ENCODE measurements around the gene SKOR1. TPM values are rescaled to one million over a fixed set of nuclear protein-coding genes. Genes with fewer than 3 reads are reported as not detected.

Gene SKOR1
- 1.1 and 1.5 TPM in 2 replicates for total RNA-seq (2014; rRNA removed; shearing (Covaris generic))
- total RNA-seq (2022) = 1.0 and 1.6 TPM in 2 replicates
- Bru-seq, nascent RNA = percentile 39 among the genes with signal in this experiment
- percentile 33 among the genes with signal in this experiment for BruChase-seq, experiment 1, labeled RNA remaining after a 6-hour chase
- percentile 32 among the genes with signal in this experiment for BruChase-seq, experiment 2, labeled RNA remaining after a 2-hour chase
- long read RNA-seq, partial matches to known transcripts = 0 of 1 reads
- long read RNA-seq, other reads (novel, unspliced or antisense) = 1 of 1 reads

DNA sequence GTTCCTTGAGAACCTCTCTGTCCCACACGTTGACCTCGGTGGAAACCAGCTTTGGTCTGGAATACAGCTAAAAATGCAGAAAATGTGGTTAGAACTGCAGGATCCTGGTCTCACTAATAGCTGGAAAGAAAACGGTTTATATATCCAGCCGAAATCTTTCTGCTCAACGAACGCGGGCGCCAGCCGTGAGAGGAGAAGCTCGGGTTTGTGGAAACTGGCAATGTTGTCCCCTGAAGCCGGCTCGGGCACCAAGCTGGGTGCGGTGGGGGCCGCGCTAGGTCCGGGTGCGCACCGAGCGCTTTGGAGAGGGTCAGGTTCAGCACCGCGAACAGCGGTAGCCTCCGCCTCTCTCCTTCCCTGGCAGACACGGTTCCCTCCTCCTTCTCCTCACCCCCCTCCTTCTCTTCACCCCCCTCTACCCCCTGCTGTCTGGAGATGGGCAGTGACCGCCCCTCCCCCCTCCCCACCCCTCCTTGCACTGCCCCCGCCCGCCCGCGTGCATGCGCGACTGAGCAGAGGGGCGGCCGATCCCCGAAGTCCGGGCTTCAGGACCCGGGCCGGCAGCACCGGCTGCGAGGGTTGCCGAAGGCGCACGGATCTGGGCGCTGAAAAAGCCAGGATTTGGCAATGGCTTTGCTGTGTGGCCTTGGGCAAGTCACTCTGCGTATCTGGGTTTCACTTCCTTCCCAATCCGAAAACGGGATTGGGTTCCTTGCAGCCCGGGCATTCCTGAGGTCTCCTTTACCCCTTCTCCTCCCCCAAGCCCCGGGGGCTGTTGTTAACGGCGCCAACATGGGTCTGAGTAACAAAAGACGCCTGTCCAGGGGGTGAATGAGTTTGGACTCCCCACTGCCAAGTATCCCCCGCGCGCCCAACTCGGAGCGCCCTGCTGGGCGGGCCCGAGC lies at the start of gene SKOR1:
SKOR1 (plus strand) TSS at position 534 of the 905 bp plus-strand sequence; CDS start at position 628, 94 bp downstream.
- peak within 1 kb of the TSS; percentile 84; the same call in 1 of the 2 replicates for H3K4me2 ChIP-seq (ENCODE audit: low read length)
- ChIA-PET CTCF (ENCODE audit: unreplicated experiment) (no interaction called here), POLR2A (interaction anchor here (1.0 to 1.4 kb wide), 2 partner anchors 13 to 41 kb away, joined by 3 read pairs; no protein-coding TSS in a partner anchor)
- no peak within 1 kb of the TSS for H2AFZ ChIP-seq (ENCODE audit: low read length)
- H3K9me3 ChIP-seq (ENCODE audit: low read length) = no peaks in the 10 kb centered on the region
- no peak within 1 kb of the TSS for H3K4me3 ChIP-seq (ENCODE audit: low read depth, low read length, poor library complexity, severe bottlenecking)
- no peaks in the 10 kb centered on the region for H3K9me2 ChIP-seq (ENCODE audit: insufficient read depth, low read length)
- BruUV-seq (replicated peaks) = no TSS peak
- TF ChIP-seq EZH2phosphoT487 (IDR thresholded peaks at IDR 0.05; ENCODE audit: borderline replicate concordance, low read depth, low read length) (no peak; the same call in 1 of the 2 replicates), CTCF (conservative IDR thresholded peaks at IDR 0.05; ENCODE audit: low read length) (no peak)
- no peaks in the 10 kb centered on the region for H4K20me1 ChIP-seq (ENCODE audit: insufficient read depth, low read length)
- no peaks in the 10 kb centered on the region for H3K36me3 ChIP-seq (ENCODE audit: insufficient read depth, low read length)
- intact Hi-C loops (cut with micrococcal nuclease; ENCODE audit: unreplicated experiment) = no loop called here
- H3K27ac ChIP-seq (ENCODE audit: low read depth, low read length, poor library complexity, severe bottlenecking) = no peak within 1 kb of the TSS
- no peaks in the 10 kb centered on the region for H3K79me2 ChIP-seq (ENCODE audit: insufficient read depth, low read depth, low read length)
- no peak for DNase-seq (ENCODE audit: low spot score)
- H3K4me1 ChIP-seq (ENCODE audit: insufficient read depth, low read length, poor library complexity, severe bottlenecking) = peaks cover 10% of the 10 kb centered on the region

- H3K79me2 ChIP-seq (ENCODE audit: insufficient read depth, low read depth, low read length) = no peaks in the 10 kb centered on the region
- H3K9me3 ChIP-seq (ENCODE audit: low read length) = no peaks in the 10 kb centered on the region
- H3K36me3 ChIP-seq (ENCODE audit: insufficient read depth, low read length) = no peaks in the 10 kb centered on the region
- POLR2A ChIA-PET = interaction anchor here (0.6 to 1.3 kb wide), 2 partner anchors 8 to 876 kb away, joined by 3 to 5 read pairs; no protein-coding TSS in a partner anchor
- H4K20me1 ChIP-seq (ENCODE audit: insufficient read depth, low read length) = no peaks in the 10 kb centered on the region
- H3K4me3 ChIP-seq (ENCODE audit: low read depth, low read length, poor library complexity, severe bottlenecking) = no peak overlapping the region
- DNase-seq (ENCODE audit: low spot score) = no peak
- CTCF ChIA-PET (ENCODE audit: unreplicated experiment) = no interaction called here
- BruUV-seq (replicated peaks) = no TSS peak
- intact Hi-C loops (cut with micrococcal nuclease; ENCODE audit: unreplicated experiment) = no loop called here
- no peak overlapping the region for H3K4me2 ChIP-seq (ENCODE audit: low read length)
- peaks cover 30% of the 10 kb centered on the region for H3K4me1 ChIP-seq (ENCODE audit: insufficient read depth, low read length, poor library complexity, severe bottlenecking)
- H2AFZ ChIP-seq (ENCODE audit: low read length) = no peak overlapping the region
- H3K27ac ChIP-seq (ENCODE audit: low read depth, low read length, poor library complexity, severe bottlenecking) = no peak overlapping the region
- no peaks in the 10 kb centered on the region for H3K9me2 ChIP-seq (ENCODE audit: insufficient read depth, low read length)
- TF ChIP-seq CTCF (conservative IDR thresholded peaks at IDR 0.05; ENCODE audit: low read length) (no peak), EZH2phosphoT487 (IDR thresholded peaks at IDR 0.05; ENCODE audit: borderline replicate concordance, low read depth, low read length) (no peak)
Measured at GRCh38 chr15:67775998-67776397, 49.3 kb upstream of the SKOR1 start.

All from OCI-LY7 (cell line).